ENCODE data around the gene GNGT1.

GRCh38 chr7:93894426-93894825 lies 11.9 kb upstream of the GNGT1 start:
- TF ChIP-seq, protein P1, sequence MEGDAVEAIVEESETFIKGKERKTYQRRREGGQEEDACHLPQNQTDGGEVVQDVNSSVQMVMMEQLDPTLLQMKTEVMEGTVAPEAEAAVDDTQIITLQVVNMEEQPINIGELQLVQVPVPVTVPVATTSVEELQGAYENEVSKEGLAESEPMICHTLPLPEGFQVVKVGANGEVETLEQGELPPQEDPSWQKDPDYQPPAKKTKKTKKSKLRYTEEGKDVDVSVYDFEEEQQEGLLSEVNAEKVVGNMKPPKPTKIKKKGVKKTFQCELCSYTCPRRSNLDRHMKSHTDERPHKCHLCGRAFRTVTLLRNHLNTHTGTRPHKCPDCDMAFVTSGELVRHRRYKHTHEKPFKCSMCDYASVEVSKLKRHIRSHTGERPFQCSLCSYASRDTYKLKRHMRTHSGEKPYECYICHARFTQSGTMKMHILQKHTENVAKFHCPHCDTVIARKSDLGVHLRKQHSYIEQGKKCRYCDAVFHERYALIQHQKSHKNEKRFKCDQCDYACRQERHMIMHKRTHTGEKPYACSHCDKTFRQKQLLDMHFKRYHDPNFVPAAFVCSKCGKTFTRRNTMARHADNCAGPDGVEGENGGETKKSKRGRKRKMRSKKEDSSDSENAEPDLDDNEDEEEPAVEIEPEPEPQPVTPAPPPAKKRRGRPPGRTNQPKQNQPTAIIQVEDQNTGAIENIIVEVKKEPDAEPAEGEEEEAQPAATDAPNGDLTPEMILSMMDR (IDR thresholded peaks at IDR 0.05; ENCODE audit: insufficient read depth, low read length): no peak
- TF ChIP-seq GABPA (IDR thresholded peaks at IDR 0.05; ENCODE audit: low read depth): no peak
- TF ChIP-seq, protein P2, sequence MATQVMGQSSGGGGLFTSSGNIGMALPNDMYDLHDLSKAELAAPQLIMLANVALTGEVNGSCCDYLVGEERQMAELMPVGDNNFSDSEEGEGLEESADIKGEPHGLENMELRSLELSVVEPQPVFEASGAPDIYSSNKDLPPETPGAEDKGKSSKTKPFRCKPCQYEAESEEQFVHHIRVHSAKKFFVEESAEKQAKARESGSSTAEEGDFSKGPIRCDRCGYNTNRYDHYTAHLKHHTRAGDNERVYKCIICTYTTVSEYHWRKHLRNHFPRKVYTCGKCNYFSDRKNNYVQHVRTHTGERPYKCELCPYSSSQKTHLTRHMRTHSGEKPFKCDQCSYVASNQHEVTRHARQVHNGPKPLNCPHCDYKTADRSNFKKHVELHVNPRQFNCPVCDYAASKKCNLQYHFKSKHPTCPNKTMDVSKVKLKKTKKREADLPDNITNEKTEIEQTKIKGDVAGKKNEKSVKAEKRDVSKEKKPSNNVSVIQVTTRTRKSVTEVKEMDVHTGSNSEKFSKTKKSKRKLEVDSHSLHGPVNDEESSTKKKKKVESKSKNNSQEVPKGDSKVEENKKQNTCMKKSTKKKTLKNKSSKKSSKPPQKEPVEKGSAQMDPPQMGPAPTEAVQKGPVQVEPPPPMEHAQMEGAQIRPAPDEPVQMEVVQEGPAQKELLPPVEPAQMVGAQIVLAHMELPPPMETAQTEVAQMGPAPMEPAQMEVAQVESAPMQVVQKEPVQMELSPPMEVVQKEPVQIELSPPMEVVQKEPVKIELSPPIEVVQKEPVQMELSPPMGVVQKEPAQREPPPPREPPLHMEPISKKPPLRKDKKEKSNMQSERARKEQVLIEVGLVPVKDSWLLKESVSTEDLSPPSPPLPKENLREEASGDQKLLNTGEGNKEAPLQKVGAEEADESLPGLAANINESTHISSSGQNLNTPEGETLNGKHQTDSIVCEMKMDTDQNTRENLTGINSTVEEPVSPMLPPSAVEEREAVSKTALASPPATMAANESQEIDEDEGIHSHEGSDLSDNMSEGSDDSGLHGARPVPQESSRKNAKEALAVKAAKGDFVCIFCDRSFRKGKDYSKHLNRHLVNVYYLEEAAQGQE (IDR thresholded peaks at IDR 0.05; ENCODE audit: insufficient replicate concordance, low read depth): no peak
- TF ChIP-seq POLR2AphosphoS5 (IDR thresholded peaks at IDR 0.05; ENCODE audit: low read depth): no peak
